NT2/D1 (cell line): ENCODE data around the gene TXNDC12.
"Not testable (repeated sequence)": the region's sequence is repeated elsewhere in the genome, so short reads cannot be mapped to it uniquely, and the experiment has no call there.

Experiments used
- SUZ12 ChIP-seq: IDR thresholded peaks from 2 replicates; pipeline ENCODE4 v1.6.1; 2011; ENCODE audit not compliant: insufficient read length, insufficient read depth; ENCODE audit errors: extremely low read depth
- YY1 ChIP-seq: IDR thresholded peaks from 2 replicates; pipeline ENCODE4 v1.6.1; 2011; ENCODE audit not compliant: insufficient read length, insufficient read depth
- ZNF274 ChIP-seq: IDR thresholded peaks from 2 replicates; pipeline ENCODE4 v1.6.1; 2011; ENCODE audit warnings: mild to moderate bottlenecking, low read depth, low read length

DNA sequence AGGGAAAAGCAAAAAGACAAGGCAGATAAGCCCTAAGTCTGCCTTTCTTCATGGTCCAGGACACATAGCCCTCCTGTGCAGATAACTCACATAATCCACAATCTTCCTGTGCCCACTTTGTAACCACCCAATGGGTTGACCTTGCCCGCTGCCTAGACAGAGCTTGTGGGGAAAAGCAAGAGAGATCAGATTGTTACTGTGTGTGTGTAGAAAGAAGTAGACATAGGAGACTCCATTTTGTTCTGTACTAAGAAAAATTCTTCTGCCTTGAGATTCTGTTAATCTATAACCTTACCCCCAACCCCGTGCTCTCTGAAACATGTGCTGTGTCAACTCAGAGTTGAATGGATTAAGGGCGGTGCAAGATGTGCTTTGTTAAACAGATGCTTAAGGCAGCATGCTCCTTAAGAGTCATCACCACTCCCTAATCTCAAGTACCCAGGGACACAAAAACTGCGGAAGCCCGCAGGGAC, 48.9 kb downstream of the TXNDC12 start:
- TF ChIP-seq YY1, SUZ12, ZNF274: not testable (repeated sequence)
